GM18861 (cell line): Measurements from ENCODE around the gene BORCS8.

Experiments
- ATAC-seq: cut with Tn5 transposase; IDR thresholded peaks from one replicate; pipeline ENCODE4 v1.9.1; 2021; ENCODE audit not compliant: unreplicated experiment

The BORCS8 gene

GRCh38 chr19:19214892-19215291 lies 22.9 kb upstream of the BORCS8 start:
- no peak for ATAC-seq

GRCh38 chr19:19214159-19214490 lies 22.2 kb upstream of the BORCS8 start:
- ATAC-seq = no peak

DNA sequence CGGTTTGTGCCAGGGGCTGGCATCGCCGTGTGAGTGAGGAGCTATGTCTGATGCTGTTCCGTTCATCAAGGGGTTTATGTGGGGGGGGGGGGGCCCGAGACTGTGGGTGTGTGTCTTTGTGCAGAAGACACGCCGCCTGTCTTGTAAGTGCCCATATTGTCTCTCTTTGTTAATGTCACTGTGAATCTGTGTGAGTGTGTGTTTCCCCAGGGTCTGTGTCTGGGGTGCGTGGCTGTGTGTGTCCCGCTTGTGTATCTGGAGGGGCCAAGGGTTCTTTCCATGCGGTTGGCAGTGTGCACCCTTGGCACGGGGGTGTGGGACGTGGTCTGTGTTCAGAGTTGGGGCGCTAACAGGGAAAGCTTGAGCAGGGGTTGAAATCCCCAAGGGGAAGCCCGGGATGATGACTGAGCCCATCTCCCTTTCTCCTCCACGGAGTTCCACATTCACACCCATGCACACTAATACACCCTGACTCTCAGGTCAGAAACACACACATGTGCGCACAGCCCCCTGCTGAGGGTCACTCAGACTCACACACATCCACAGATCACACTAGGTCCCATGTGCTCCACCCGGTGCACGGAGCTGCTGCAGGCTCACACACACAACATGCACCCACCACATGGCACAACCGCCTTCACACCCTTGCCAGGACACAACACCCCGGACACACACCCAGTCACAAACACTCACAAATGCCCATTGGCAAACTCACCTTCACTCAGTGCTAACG lies 21.6 kb upstream of the BORCS8 start:
- ATAC-seq = no peak

DNA sequence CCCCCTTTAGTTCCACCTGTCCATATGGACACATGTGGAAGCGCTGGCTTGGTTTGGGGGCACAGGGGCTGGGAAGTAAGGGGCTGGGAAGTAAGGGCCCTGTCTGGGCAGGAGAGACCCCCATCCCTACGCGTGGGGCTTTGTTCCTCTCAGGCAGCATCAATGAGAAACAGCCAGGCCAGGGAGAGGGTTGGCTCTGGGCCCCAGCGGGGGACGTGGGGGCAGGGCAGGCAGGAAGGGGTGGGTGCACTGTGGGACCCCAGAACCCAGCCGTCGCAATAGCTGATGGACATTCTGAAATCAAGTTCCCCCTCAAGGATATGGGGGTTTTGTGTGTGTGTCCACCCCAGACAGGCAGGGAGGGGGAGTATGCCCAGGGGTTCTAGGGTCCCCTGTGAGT lies 21.0 kb upstream of the BORCS8 start:
- ATAC-seq = no peak

- no peak for ATAC-seq
Observed at GRCh38 chr19:19211499-19212420, 19.8 kb upstream of the BORCS8 start, which contains the start of gene NCAN. NCAN (plus strand) TSS chr19:19211958; CDS start chr19:19216954, 4,996 bp downstream.

GRCh38 chr19:19209372-19209771 lies 17.4 kb upstream of the BORCS8 start:
- no peak for ATAC-seq

- ATAC-seq = no peak
Observed at GRCh38 chr19:19207637-19208572, 16.0 kb upstream of the BORCS8 start.

- no peak for ATAC-seq
Observed at GRCh38 chr19:19206938-19207337, 15.0 kb upstream of the BORCS8 start.

- no peak for ATAC-seq
Observed at GRCh38 chr19:19205416-19206410, 13.8 kb upstream of the BORCS8 start.

DNA sequence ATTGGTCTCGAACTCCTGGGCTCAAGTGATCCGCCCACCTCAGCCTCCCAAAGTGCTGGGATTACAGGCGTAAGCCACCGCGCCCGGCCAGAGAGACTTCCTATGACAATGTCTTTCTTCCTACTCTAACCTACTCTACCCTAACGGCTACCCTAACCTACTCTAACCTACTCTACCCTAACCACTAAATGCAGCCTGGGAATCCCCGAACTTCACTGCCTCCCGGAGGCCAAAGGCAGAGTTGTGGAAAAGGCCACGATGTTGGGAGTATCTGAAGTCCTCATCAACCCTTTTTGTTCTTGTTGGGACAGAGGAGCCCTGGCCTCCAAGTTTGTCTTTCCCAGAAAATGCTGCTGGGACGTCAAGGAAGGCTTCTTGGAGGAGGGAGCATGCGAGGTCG lies 12.2 kb upstream of the BORCS8 start:
- ATAC-seq = no peak

- peak; percentile 43 for ATAC-seq
Observed at GRCh38 chr19:19203012-19203856, 11.3 kb upstream of the BORCS8 start, which contains the start of gene NR2C2AP. NR2C2AP (minus strand) TSS chr19:19203414; CDS start chr19:19203060, 354 bp downstream.

DNA sequence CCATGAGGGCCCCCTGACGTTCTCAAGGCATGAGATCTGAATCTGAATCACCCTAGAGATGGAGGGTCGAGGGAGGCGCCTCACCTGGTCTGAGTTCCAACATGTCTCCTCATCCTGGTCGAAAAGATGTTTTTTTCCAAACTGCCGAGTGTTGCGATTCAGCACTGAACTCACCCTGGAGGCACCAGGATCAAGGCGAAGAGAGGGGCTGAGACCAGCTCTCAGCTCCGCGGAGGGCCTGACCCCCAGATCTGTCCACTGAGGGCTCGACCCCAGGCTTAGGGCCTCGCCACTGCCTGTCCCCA lies 10.7 kb upstream of the BORCS8 start:
- ATAC-seq = peak; percentile 30

DNA sequence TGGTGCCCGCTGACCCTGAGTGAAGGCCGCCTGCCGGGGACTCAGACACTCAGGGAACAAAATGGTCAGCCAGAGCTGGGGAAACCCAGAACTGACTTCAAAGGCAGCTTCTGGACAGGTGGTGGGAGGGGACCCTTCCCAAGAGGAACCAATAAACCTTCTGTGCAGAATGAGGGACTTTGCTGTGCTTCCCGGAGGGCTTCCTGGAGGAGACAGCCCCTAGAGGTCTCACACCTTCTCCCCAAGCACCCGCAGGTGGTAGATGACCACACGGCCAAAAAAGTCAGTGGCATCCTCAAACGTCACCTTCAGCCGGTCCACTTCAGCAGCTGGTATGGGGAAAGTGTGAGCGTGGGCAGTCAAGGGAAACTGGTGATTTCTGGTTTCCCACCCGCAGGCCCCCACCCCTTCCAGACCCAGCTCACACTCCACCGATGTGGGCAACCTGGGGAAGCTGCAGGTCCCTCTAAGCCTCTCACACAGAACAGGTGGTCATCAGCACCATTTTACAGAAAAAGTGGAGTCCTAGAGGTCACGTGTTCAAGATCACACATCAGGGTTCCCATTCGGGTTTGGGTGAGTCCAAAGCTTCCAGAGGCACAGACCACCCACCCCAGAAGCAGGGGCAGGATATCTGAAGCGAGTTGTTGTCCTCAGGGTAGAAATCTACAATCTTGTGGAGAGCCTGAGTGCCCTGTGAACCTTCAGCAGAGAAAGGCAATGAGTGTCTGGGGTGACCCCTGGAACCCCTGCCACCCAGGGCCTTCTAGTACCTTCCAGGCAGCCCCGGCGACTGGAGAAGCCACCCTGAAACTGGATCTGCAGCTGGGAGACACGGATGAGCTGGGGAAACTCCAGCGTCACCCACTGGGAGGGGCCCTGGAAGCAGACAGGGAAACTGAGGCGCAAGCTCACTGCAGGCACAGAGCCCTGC lies 10.0 kb upstream of the BORCS8 start:
- no peak for ATAC-seq

- no peak for ATAC-seq
Observed at GRCh38 chr19:19193926-19194325, 2.0 kb upstream of the BORCS8 start.

DNA sequence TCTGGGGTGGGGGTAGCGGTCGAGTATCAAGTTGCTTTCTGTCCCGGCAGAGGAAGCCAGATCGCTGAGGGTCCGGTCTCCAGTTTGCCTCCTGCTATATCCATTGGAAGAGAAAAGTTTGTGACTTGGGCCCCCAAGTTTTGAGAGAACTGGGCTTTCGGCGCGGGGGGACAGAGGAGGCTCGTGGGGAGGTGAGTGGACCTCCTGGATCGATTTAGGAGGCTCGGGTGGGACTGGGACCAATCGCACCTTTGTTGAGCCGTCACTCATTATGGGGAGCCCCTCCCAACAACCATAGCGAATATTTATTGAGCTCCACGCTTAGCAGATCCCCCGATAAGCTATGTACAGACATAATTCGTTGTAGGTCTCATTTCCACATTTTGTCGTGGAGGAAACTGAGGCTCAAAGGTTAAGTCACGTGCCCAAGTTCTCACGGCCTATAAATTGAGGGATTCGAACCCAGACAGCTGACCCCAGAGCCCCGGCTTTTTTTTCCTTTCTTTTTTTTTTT lies 1.0 kb upstream of the BORCS8 start:
- no peak for ATAC-seq

DNA sequence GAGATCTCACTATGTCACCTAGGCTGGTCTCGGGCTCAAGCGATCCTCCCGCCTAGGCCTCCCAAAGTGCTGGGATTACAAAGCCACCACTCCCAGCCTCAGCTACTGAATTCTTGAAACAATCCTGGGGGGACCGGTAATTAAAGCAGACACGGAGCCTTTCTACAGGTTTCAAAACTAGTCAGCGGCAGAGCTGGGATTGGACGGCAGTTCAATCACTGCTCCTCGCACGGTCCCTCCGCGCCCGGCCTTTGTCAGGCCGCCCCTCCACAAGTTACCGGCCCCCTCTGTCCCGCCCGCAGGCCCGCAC lies 229 bp downstream of the BORCS8 start:
- no peak for ATAC-seq

DNA sequence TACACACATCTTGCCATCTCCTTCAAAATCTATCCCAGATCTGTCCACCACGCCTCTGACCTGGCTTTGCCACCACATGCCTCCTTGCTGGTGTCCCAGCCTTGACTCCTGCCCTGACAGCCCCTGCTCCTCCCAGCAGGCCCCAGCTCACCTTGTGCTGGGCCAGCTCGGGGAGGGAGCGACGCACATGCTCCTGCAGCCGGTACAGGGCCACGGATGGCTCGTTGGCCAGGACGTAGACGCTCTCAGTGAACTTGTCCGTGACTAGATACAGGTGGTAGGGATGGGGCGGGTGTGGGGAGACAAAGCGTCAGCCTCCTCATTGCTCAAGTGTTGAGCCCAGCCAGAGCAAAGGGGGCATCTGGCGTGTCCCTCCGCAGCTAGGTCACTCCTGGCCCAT lies 5.2 kb downstream of the BORCS8 start:
- no peak for ATAC-seq
